Astrocyte (in vitro differentiated cells and primary cell): ENCODE results near the gene PPARG. TPM values are rescaled to one million over a fixed set of nuclear protein-coding genes. Genes with fewer than 3 reads are reported as not detected.

Source experiments
- DNase-seq: peaks from one replicate; pipeline ENCODE4 v3.0.0-alpha.2; 2010; ENCODE audit warnings: low read depth
- FAIRE-seq: peaks from 2 replicates; lab custom pipeline; 2011; peaks lifted over from hg19 to GRCh38; lab: Jason Lieb, UNC
- H2AFZ ChIP-seq: 2 replicates; pipeline ENCODE4 v1.6.0; 2012; ENCODE audit warnings: low read depth, low read length, inconsistent platforms
- H3K27ac ChIP-seq: 2 replicates; pipeline ENCODE4 v1.5.1; 2011; ENCODE audit warnings: low read depth, low read length, inconsistent platforms
- H3K27me3 ChIP-seq: 2 replicates; pipeline ENCODE4 v1.6.0; 2011; ENCODE audit warnings: low read length, inconsistent platforms; ENCODE audit not compliant: insufficient read depth
- H3K36me3 ChIP-seq: 2 replicates; pipeline ENCODE4 v1.5.1; 2011; ENCODE audit warnings: low read length, inconsistent platforms; ENCODE audit not compliant: insufficient read depth
- H3K4me1 ChIP-seq: 2 replicates; pipeline ENCODE4 v1.5.1; 2011; ENCODE audit warnings: low read length, inconsistent platforms; ENCODE audit not compliant: insufficient read depth
- H3K4me2 ChIP-seq: 2 replicates; pipeline ENCODE4 v1.6.0; 2012; ENCODE audit warnings: low read length, inconsistent platforms
- H3K4me3 ChIP-seq: 2 replicates; pipeline ENCODE4 v1.5.1; 2011; ENCODE audit warnings: low read depth, mild to moderate bottlenecking, low read length, inconsistent platforms; ENCODE audit not compliant: insufficient read depth
- H3K79me2 ChIP-seq: 2 replicates; pipeline ENCODE4 v1.6.0; 2012; ENCODE audit warnings: mild to moderate bottlenecking, low read length, inconsistent platforms; ENCODE audit not compliant: insufficient read depth
- H3K9ac ChIP-seq: 2 replicates; pipeline ENCODE4 v1.6.0; 2012; ENCODE audit warnings: mild to moderate bottlenecking, low read length, inconsistent platforms
- H3K9me3 ChIP-seq: 2 replicates; pipeline ENCODE4 v1.5.1; 2012; ENCODE audit warnings: low read depth, mild to moderate bottlenecking, low read length, inconsistent platforms; ENCODE audit not compliant: insufficient read depth
- H4K20me1 ChIP-seq: 2 replicates; pipeline ENCODE4 v1.6.0; 2012; ENCODE audit warnings: low read length, inconsistent platforms; ENCODE audit not compliant: insufficient read depth
- H3K27ac Mint-ChIP-seq: one replicate; pipeline ENCODE4 v1.8.0; 2021; ENCODE audit warnings: mild to moderate bottlenecking, mixed read lengths; ENCODE audit not compliant: unreplicated experiment
- H3K27me3 Mint-ChIP-seq: one replicate; pipeline ENCODE4 v1.8.0; 2021; ENCODE audit warnings: low read depth, mixed read lengths; ENCODE audit not compliant: unreplicated experiment
- H3K36me3 Mint-ChIP-seq: one replicate; pipeline ENCODE4 v1.8.0; 2021; ENCODE audit warnings: low read depth, mixed read lengths; ENCODE audit not compliant: unreplicated experiment
- H3K4me1 Mint-ChIP-seq: one replicate; pipeline ENCODE4 v1.8.0; 2021; ENCODE audit warnings: low read depth, mixed read lengths; ENCODE audit not compliant: unreplicated experiment
- H3K4me3 Mint-ChIP-seq: one replicate; pipeline ENCODE4 v1.8.0; 2021; ENCODE audit warnings: mild to moderate bottlenecking, moderate library complexity, mixed read lengths; ENCODE audit not compliant: unreplicated experiment
- H3K9me3 Mint-ChIP-seq: one replicate; pipeline ENCODE4 v1.8.0; 2021; ENCODE audit warnings: mild to moderate bottlenecking, mixed read lengths; ENCODE audit not compliant: unreplicated experiment
- CTCF ChIP-seq: IDR thresholded peaks from 2 replicates; pipeline ENCODE4 v1.5.1; 2011; ENCODE audit warnings: low read depth, mild to moderate bottlenecking, inconsistent platforms, low read length, moderate library complexity; ENCODE audit not compliant: insufficient read depth
- EZH2 ChIP-seq: IDR thresholded peaks from 2 replicates; pipeline ENCODE4 v1.6.1; 2012; ENCODE audit warnings: mild to moderate bottlenecking, low read length, inconsistent platforms; ENCODE audit not compliant: insufficient read depth
- total RNA-seq: library from RNA; stranded (reverse); gene quantifications from 2 replicates; pipeline ENCODE4 v1.2.1, GENCODE V29; 2021

The PPARG gene
- total RNA-seq, 1 donor from 2014 or later = 4.4 TPM

GRCh38 chr3:12339701-12340480 lies 51.0 kb downstream of the PPARG start:
- H3K36me3 Mint-ChIP-seq = no peaks in the 10 kb centered on the region
- FAIRE-seq = no peak
- TF ChIP-seq CTCF (no peak), EZH2 (no peak)

GRCh38 chr3:12340506-12340905 lies 51.6 kb downstream of the PPARG start:
- peaks cover 3% of the 10 kb centered on the region for H3K27me3 Mint-ChIP-seq
- Histone ChIP-seq H3K9ac (no peak overlapping the region), H3K4me3 (no peak overlapping the region), H3K27me3 (no peaks in the 10 kb centered on the region), H3K36me3 (no peaks in the 10 kb centered on the region), H3K27ac (no peak overlapping the region), H3K4me2 (no peak overlapping the region), H4K20me1 (no peaks in the 10 kb centered on the region), H2AFZ (no peak overlapping the region), H3K9me3 (no peaks in the 10 kb centered on the region), H3K4me1 (no peaks in the 10 kb centered on the region), H3K79me2 (no peaks in the 10 kb centered on the region)
- H3K4me1 Mint-ChIP-seq = peaks cover 4% of the 10 kb centered on the region
- no peak overlapping the region for H3K4me3 Mint-ChIP-seq
- TF ChIP-seq EZH2 (no peak), CTCF (no peak)
- DNase-seq = no peak
- no peak overlapping the region for H3K27ac Mint-ChIP-seq
- peaks cover 1% of the 10 kb centered on the region for H3K9me3 Mint-ChIP-seq
- FAIRE-seq = no peak
- no peaks in the 10 kb centered on the region for H3K36me3 Mint-ChIP-seq

More at GRCh38 chr3:12339701-12340480, 51.0 kb downstream of the PPARG start:
- Histone ChIP-seq H3K36me3 (no peaks in the 10 kb centered on the region), H3K4me2 (no peak overlapping the region), H3K4me1 (no peaks in the 10 kb centered on the region), H3K9ac (no peak overlapping the region), H4K20me1 (no peaks in the 10 kb centered on the region), H3K9me3 (no peaks in the 10 kb centered on the region), H3K4me3 (no peak overlapping the region), H2AFZ (no peak overlapping the region), H3K27ac (no peak overlapping the region), H3K79me2 (no peaks in the 10 kb centered on the region), H3K27me3 (no peaks in the 10 kb centered on the region)
- no peak for DNase-seq
- no peak overlapping the region for H3K4me3 Mint-ChIP-seq
- no peak overlapping the region for H3K27ac Mint-ChIP-seq
- H3K4me1 Mint-ChIP-seq = peaks cover 3% of the 10 kb centered on the region
- H3K27me3 Mint-ChIP-seq = peaks cover 3% of the 10 kb centered on the region
- H3K9me3 Mint-ChIP-seq = no peaks in the 10 kb centered on the region

GRCh38 chr3:12342151-12342550 lies 53.3 kb downstream of the PPARG start:
- FAIRE-seq (no peak), DNase-seq (no peak)
- no peak overlapping the region for H3K4me3 ChIP-seq
- H3K27me3 ChIP-seq = no peaks in the 10 kb centered on the region
- H3K4me1 ChIP-seq = no peaks in the 10 kb centered on the region
- no peak overlapping the region for H2AFZ ChIP-seq
- H3K36me3 ChIP-seq = no peaks in the 10 kb centered on the region
- no peak overlapping the region for H3K27ac Mint-ChIP-seq
- TF ChIP-seq EZH2 (no peak), CTCF (no peak)
- peaks cover 1% of the 10 kb centered on the region for H3K9me3 Mint-ChIP-seq
- no peaks in the 10 kb centered on the region for H3K36me3 Mint-ChIP-seq
- H3K4me3 Mint-ChIP-seq = no peak overlapping the region
- H4K20me1 ChIP-seq = no peaks in the 10 kb centered on the region
- H3K79me2 ChIP-seq = no peaks in the 10 kb centered on the region
- H3K4me1 Mint-ChIP-seq = peaks cover 2% of the 10 kb centered on the region
- no peak overlapping the region for H3K4me2 ChIP-seq
- no peak overlapping the region for H3K27ac ChIP-seq
- no peak overlapping the region for H3K9ac ChIP-seq
- peaks cover 3% of the 10 kb centered on the region for H3K27me3 Mint-ChIP-seq
- H3K9me3 ChIP-seq = no peaks in the 10 kb centered on the region
